Spleen (tissue), 11 donors: ENCODE measurements around the gene BLM. TPM values are rescaled to one million over a fixed set of nuclear protein-coding genes. Genes with fewer than 3 reads are reported as not detected.

Source experiments
- DNase-seq: peaks from one replicate; pipeline ENCODE4 v3.0.0-alpha.2; 2020
- H3K27ac ChIP-seq, 8 donors: fragments of 200-600 bp; sonication (generic) in 7 of 8; 1 replicate in 4 of 8; 2 replicates in 4 of 8; pipeline versions ENCODE4 v1.5.0 to v1.8.0; 2016 to 2021; ENCODE audit warnings: inconsistent platforms in 4 of 8, mild to moderate bottlenecking in 4 of 8, moderate library complexity in 1 of 8
- H3K27me3 ChIP-seq, 7 donors: fragments of 200-600 bp; sonication (generic) in 6 of 7; replicated peaks in 1 of 7; 1 replicate in 4 of 7; 2 replicates in 3 of 7; pipeline versions ENCODE4 v1.5.0 to v1.8.0; 2016 to 2021; ENCODE audit warnings: inconsistent platforms in 3 of 7, mild to moderate bottlenecking in 1 of 7
- H3K36me3 ChIP-seq, 6 donors: fragments of 200-600 bp; sonication (generic) in 5 of 6; 1 replicate in 4 of 6; 2 replicates in 2 of 6; pipeline versions ENCODE4 v1.5.0 to v1.8.0; 2016 to 2021; ENCODE audit warnings: inconsistent platforms in 2 of 6
- H3K4me1 ChIP-seq, 6 donors: fragments of 200-600 bp; sonication (generic) in 5 of 6; 1 replicate in 3 of 6; 2 replicates in 3 of 6; pipeline versions ENCODE4 v1.5.0 to v1.8.0; 2016 to 2021; ENCODE audit warnings: inconsistent platforms in 3 of 6
- H3K4me3 ChIP-seq, 8 donors: fragments of 200-600 bp; sonication (generic) in 7 of 8; 1 replicate in 4 of 8; 2 replicates in 4 of 8; pipeline versions ENCODE4 v1.5.0 to v1.8.0; 2016 to 2021; ENCODE audit warnings: inconsistent platforms in 4 of 8, mild to moderate bottlenecking in 4 of 8, moderate library complexity in 2 of 8
- H3K9me3 ChIP-seq, 8 donors: fragments of 200-600 bp; sonication (generic) in 7 of 8; 1 replicate in 4 of 8; 2 replicates in 4 of 8; pipeline versions ENCODE4 v1.5.0 to v1.8.0; 2016 to 2021; ENCODE audit warnings: inconsistent platforms in 4 of 8
- POLR2A ChIP-seq, 3 donors: fragments of 450-650 bp; IDR thresholded peaks; one replicate each; pipeline ENCODE4 v1.5.1; 2017; ENCODE audit warnings: antibody characterized with exemption in 3 of 3, mild to moderate bottlenecking in 1 of 3
- POLR2AphosphoS5 ChIP-seq, 3 donors: sonication (generic); formaldehyde crosslinking; IDR thresholded peaks; one replicate each; pipeline ENCODE4 v1.5.1; 2017; ENCODE audit warnings: antibody characterized with exemption in 3 of 3
- WGBS, 5 donors: extraction: QIAGEN DNeasy Blood & Tissue Kit in 3 of 5; methylation state at CpG; one replicate each; pipeline versions ENCODE4 v1.1.5 to v1.1.7; 2013 to 2018; 5-methylcytosine and 5-hydroxymethylcytosine counted together
- intact Hi-C: fragments of 100-400 bp; cut with DNase I; formaldehyde crosslinking; loops from one replicate; pipeline ENCODE4 v1.15.0; 2023; ENCODE audit warnings: low total_unique reads
- polyA plus RNA-seq, 3 donors: library from polyadenylated mRNA; stranded (reverse); fragments of 200-250 nt; gene quantifications; one replicate each; pipeline ENCODE4 v1.2.1, GENCODE V29; 2013
- total RNA-seq, 7 donors: library from RNA; depleted of rRNA in 3 of 7; stranded (reverse); fragments of >200 nt in 3 of 7; fragmentation: NEBNext Ultra II Directional in 4 of 7; extraction: Animal tissue kit (Norgen Biotek cat#: 25700) in 4 of 7; gene quantifications; one replicate each; pipeline versions ENCODE4 v1.1.0 to v1.2.1, GENCODE V29; 2016 to 2021
- TF ChIP-seq, protein P1 (sequence below), 11 experiments: fragments of 200-600 bp in 7 of 11; fragments of 450-650 bp in 4 of 11; sonication (generic) in 4 of 11; IDR thresholded peaks in 8 of 11; conservative IDR thresholded peaks in 3 of 11; 1 replicate in 7 of 11; 2 replicates in 4 of 11; pipeline versions ENCODE4 v1.4.0 to v1.8.0; 2016 to 2021; ENCODE audit warnings: antibody characterized with exemption in 11 of 11, inconsistent platforms in 4 of 11, mild to moderate bottlenecking in 1 of 11
- donor health status: healthy with polysubstance abuse.
- donor health status: DM: no; HTN: no; CAD: no; lungs with moderate emphysema.
- donor health status: DM: no; HTN: no; CAD: no.
- donor health status: Bipolar disorder and iron deficiency.
- donor health status: healthy.
- donor health status: DM: no; HTN: no; CAD: no.
- donor health status: DM: yes; HTN: yes; CAD: no.

Gene BLM
- total and polyA plus RNA-seq, 10 donors, result 5.8 to 12.0 (median 7.3) TPM

DNA sequence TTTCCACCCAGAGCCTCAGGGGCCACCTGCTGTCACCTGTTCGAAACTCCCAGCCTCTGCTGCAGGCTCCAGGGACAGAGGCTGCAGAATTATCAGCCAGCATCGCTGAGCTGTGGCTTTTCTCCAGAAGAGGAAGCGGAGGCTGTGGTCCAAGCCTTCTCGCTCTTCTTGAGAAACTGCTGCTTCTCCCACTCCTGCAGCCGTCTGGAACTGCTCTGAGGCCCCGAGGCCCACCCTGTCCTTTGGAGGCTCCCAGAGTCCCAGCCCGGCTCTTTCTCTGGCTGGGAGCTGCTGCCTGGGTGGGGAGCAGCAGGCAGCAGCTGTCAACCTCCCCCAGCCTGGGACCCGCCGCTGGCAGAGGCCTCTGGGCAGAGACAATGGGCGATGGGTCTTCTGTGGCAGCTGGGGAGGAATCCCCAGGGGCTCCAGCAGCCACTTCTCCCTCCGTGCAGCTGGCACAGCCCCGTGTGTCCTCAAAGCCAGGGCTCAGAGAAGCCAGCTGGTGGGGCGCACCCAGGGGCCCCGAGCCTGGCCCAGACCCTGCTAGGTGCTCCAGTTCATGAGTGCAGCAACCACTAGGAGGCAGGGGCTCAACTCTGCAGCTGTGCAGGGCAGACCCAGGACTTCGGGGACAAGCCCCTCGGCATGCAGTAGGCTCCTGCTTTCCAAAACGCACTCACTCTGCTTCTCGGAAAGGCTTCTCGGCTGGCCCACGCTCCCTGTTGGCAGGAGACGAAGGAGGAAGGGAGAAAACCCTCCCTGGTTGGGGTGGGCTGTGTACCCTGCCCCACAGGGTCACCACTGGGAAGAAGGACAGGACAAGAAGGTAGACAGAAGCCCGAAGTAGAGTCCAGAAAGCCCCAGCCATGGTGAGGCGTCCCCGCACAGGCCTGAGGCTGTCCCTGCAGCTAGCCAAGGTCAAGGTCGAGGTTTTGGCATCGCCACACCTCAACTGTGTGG is 101.4 kb downstream of the BLM start:
- intact Hi-C loops, result no loop called here
- Histone ChIP-seq H3K9me3 (no peaks in the 10 kb centered on the region), H3K27ac (peak overlapping the region in 4 of 8 donors; percentile 53 to 73 (median 68)), H3K27me3 (no peaks in the 10 kb centered on the region), H3K4me1 (peaks cover 9 to 60% (median 27%) of the 10 kb centered on the region in 6 donors), H3K36me3 (peaks cover 0 to 6% (median 0%) of the 10 kb centered on the region in 6 donors), H3K4me3 (peak overlapping the region in 1 of 8 donors; percentile 43)
- 47 to 55% (median 48%) methylated on average over 22 to 26 of the region's 26 CpGs for WGBS, 5 donors
- peak; percentile 88 for DNase-seq
- TF ChIP-seq POLR2AphosphoS5 (IDR thresholded peaks at IDR 0.05) (peak in 2 of 3 donors; percentile 65 to 73), POLR2A (IDR thresholded peaks at IDR 0.05) (no peak)
- TF ChIP-seq, protein P1, sequence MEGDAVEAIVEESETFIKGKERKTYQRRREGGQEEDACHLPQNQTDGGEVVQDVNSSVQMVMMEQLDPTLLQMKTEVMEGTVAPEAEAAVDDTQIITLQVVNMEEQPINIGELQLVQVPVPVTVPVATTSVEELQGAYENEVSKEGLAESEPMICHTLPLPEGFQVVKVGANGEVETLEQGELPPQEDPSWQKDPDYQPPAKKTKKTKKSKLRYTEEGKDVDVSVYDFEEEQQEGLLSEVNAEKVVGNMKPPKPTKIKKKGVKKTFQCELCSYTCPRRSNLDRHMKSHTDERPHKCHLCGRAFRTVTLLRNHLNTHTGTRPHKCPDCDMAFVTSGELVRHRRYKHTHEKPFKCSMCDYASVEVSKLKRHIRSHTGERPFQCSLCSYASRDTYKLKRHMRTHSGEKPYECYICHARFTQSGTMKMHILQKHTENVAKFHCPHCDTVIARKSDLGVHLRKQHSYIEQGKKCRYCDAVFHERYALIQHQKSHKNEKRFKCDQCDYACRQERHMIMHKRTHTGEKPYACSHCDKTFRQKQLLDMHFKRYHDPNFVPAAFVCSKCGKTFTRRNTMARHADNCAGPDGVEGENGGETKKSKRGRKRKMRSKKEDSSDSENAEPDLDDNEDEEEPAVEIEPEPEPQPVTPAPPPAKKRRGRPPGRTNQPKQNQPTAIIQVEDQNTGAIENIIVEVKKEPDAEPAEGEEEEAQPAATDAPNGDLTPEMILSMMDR (IDR thresholded peaks at IDR 0.05 in 8 of 11, conservative IDR thresholded peaks at IDR 0.05 in 3 of 11), result peak in 9 of 11 experiments; percentile 39 to 54 (median 47)

DNA sequence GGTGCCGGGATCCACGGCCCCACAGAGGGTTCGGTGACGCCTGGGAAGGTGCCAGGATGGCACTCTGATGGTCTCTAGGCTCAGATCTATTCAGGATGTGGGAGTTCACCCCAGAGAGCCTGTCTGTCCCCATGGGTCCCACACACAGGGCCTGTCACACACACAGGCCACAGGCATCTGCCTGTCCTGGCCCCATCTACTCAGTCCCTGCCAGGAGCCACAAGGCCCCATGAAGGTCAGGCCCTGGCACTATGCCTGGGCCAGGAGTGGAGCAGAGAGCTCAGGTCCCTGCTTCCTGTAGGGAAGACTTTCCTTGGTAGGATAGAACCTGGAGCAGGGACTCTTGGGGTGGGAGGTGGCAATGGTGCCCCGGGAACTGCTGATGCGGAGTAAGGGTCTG is 102.2 kb downstream of the BLM start:
- TF ChIP-seq POLR2A (IDR thresholded peaks at IDR 0.05) (no peak), POLR2AphosphoS5 (IDR thresholded peaks at IDR 0.05) (peak in 2 of 3 donors; percentile 37 to 43)
- TF ChIP-seq, protein P1 (IDR thresholded peaks at IDR 0.05 in 8 of 11, conservative IDR thresholded peaks at IDR 0.05 in 3 of 11), result no peak
- peak overlapping the region in 4 of 8 donors; percentile 13 to 64 (median 22) for H3K27ac ChIP-seq
- H3K4me3 ChIP-seq, result no peak overlapping the region
- H3K9me3 ChIP-seq, result no peaks in the 10 kb centered on the region
- no peak for DNase-seq
- peaks cover 9 to 60% (median 26%) of the 10 kb centered on the region in 6 donors for H3K4me1 ChIP-seq
- H3K36me3 ChIP-seq, result peaks cover 0 to 6% (median 0%) of the 10 kb centered on the region in 6 donors
- 50 to 87% (median 74%) methylated on average over 2 to 6 of the region's 6 CpGs for WGBS, 5 donors
- intact Hi-C loops, result no loop called here
- no peaks in the 10 kb centered on the region for H3K27me3 ChIP-seq

DNA sequence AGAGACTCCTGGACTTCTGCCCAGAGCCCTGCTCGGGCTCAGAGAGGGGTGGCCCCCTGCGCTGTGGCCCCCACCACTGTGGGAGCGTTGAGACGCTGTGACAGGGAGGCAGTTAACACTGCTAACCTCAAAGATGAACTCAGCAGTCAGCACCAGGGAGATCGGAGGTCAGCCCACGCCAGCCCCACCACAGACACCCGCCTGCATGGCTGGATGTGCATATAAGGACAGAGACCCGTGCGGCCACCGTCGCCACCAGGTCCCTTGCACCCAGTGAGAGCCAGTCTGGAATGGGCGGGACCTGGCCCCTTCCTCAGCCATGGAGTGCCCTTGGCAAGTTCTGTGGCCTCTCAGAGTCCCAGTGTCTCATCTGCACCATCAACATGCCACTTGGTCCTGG is 102.7 kb downstream of the BLM start:
- Histone ChIP-seq H3K36me3 (peaks cover 0 to 6% (median 0%) of the 10 kb centered on the region in 6 donors), H3K9me3 (no peaks in the 10 kb centered on the region), H3K4me1 (peaks cover 9 to 57% (median 26%) of the 10 kb centered on the region in 6 donors), H3K27ac (peak overlapping the region in 4 of 8 donors; percentile 13 to 64 (median 22)), H3K4me3 (no peak overlapping the region), H3K27me3 (no peaks in the 10 kb centered on the region)
- WGBS, 5 donors, result 40 to 63% (median 54%) methylated on average over 7 to 12 of the region's 12 CpGs
- intact Hi-C loops, result no loop called here
- DNase-seq, result no peak
- TF ChIP-seq POLR2AphosphoS5 (IDR thresholded peaks at IDR 0.05), result no peak
- TF ChIP-seq, protein P1 (IDR thresholded peaks at IDR 0.05 in 8 of 11, conservative IDR thresholded peaks at IDR 0.05 in 3 of 11), result no peak
- no peak for TF ChIP-seq POLR2A (IDR thresholded peaks at IDR 0.05)

DNA sequence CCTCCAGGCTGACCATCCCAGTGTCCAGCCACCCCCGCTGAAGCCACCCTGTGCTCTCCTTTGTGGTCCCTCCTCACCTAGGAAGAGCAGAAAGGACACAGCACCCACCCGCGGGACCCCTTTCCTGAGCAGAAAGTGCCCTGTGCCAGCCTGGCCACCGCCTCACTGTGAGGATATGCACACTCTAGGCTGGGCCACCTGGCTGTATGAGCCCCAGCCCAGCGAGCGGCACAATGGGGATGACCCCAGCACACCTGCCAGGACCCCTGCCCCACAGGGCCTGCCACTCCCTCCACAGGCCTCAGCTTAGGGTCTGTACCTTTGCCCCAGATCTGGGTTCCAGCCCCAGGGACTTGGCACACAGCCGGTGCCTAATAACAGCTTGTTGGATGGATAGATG is 103.3 kb downstream of the BLM start:
- no peaks in the 10 kb centered on the region for H3K27me3 ChIP-seq
- intact Hi-C loops, result no loop called here
- H3K9me3 ChIP-seq, result no peaks in the 10 kb centered on the region
- no peak overlapping the region for H3K27ac ChIP-seq
- H3K36me3 ChIP-seq, result peaks cover 0 to 3% (median 0%) of the 10 kb centered on the region in 6 donors
- no peak for TF ChIP-seq POLR2A (IDR thresholded peaks at IDR 0.05)
- no peak for TF ChIP-seq POLR2AphosphoS5 (IDR thresholded peaks at IDR 0.05)
- TF ChIP-seq, protein P1 (IDR thresholded peaks at IDR 0.05 in 8 of 11, conservative IDR thresholded peaks at IDR 0.05 in 3 of 11), result no peak
- peaks cover 9 to 51% (median 25%) of the 10 kb centered on the region in 6 donors for H3K4me1 ChIP-seq
- no peak overlapping the region for H3K4me3 ChIP-seq
- DNase-seq, result no peak
- 92 to 100% (median 95%) methylated on average over 2 to 7 of the region's 7 CpGs for WGBS, 5 donors
